Ramos (cell line): ENCODE results near the gene RGL2.

Experiments
- in situ Hi-C: fragments of 300-500 bp; cut with MboI; formaldehyde crosslinking; loops from one replicate; pipeline ENCODE4 v1.14.3; 2022; ENCODE audit warnings: low sequenced_read_pairs; ENCODE audit not compliant: unreplicated experiment

Gene RGL2

GRCh38 chr6:33316603-33317418, 18.1 kb upstream of the RGL2 start:
- in situ Hi-C loops = no loop called here

- in situ Hi-C loops = no loop called here
Measured at GRCh38 chr6:33315793-33316602, 17.3 kb upstream of the RGL2 start.

DNA sequence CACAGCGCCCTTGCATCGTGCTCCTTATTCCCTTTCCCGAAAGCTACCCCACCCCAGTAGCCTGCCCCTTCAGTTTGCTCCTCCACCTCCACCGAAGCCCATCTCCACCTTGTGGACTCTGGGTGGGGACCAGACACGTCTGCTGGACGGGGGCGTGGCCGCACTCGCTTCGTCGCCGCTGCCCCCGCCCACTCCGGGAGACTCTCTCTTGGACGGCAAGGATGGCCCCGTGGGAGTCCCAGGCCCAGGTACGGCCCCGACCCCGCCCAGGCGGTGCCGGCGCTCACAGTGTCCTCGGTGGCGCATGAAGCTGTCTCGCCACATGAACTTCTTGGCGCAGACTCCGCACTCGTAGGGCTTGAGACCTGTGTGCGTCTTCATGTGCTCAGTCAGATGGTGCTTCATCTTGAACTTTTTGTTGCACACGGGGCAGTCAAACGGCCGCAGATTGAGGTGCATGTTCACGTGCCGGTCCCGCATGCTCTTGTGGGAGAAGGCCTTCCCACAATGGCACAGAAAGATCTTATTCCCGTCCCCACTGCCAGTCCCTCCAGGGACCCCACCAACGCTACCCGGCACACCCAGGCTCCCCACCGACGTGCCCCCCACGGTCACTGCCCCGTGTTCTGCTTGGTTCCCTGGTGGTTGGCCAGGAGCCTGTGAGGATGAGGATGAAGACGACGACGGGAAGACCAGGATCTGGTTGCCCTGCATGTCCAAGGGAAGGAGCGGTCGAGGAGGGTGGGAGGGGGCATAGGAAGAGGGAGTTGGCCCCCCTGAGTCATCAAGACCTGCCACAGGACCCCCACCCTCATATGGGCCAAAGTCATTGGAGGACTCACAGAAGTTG, 16.4 kb upstream of the RGL2 start:
- in situ Hi-C loops = no loop called here

- in situ Hi-C loops = no loop called here
Measured at GRCh38 chr6:33314515-33314942, 15.8 kb upstream of the RGL2 start.

DNA sequence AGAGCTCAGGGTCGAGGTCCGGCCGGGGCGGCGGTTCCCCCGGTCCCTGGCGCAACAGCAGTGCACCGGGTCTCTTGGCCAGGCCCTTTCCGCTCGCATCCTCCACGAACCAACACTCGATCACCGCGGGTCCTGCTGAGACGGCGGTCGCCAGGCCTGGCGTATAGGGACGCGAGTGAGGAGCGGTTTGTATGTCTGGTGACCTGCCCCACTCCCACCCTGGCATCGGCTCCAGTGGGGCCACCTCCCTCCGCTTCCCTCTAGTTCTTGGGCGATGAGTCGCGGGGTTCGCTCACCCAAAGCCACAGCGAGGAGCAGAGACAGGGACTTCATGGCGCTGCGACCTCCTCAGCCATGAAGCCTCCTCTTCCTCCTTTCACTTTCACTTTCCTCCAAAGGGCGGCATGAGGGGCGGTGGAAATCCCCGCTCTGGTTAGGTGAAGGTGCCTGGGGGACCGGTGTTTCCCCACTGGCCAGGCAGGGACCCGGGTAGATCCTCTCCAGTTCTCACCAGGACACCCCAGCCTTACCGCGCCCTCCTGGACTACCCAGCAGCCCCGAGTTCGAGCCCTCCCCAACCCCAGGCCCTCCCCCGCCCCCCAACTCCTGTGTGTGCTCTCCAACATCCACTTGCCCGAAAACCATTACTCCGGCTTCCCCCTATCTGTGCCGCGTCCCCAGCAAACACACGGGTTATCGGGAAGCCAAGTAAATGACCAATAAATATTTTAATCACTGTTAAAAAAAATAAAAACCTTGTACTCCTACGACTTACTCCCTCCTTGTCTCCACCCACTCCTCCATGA, 15.2 kb upstream of the RGL2 start, which contains the start of gene TAPBP:
Gene TAPBP (minus strand): TSS at position 370 of the 806 bp plus-strand sequence. CDS start 37 bp downstream, at position 333.
- in situ Hi-C loops = no loop called here

DNA sequence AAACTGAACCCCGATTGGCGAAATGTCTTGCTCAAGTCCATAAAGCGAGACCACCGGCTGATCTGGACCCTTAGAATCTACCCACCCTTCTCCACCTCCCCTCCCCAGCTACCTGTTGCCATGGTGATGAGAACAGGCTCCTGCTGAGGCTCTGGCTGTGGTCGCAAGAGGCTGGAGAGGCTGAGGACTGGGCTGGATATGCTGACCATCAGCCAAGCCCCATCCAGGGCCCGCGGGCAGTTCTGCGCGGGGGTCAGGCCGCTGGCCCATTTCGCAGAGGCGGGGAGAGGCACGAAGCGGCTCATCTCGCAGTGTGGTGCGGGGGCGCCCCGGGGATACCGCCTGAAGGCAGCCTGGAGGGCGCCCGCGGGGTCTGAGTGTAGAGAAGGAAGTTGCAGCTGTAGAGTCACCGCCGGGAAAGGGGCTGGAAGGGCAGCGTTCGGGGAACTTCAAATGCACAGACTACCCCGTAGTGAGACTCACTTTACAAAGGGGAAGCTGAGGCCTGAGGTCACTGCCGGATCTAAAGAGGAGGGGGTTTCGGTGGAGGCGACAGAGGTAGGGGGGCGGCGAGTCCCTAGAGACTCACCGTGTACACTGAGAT, 14.5 kb upstream of the RGL2 start:
- in situ Hi-C loops = no loop called here

- in situ Hi-C loops = no loop called here
Measured at GRCh38 chr6:33312361-33313104, 13.8 kb upstream of the RGL2 start.

DNA sequence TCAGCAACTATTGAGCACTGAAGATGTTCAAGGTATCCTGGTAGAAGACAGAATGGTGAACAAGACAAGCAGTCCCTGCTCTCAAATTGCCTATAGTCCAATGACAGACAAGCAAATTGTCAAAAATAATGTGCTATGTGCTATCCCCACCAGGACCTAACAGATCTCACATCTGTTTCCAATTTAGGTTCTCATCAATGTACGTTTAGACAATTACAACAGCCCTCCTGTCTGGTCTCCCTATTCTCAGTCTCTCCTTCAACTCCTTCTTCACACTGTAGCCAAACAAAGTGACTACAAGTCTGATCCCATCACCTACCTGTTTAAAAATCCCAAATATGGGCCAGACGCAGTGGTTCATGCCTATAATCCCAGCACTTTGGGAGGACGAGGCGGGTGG, 7.6 kb upstream of the RGL2 start:
- in situ Hi-C loops = no loop called here

DNA sequence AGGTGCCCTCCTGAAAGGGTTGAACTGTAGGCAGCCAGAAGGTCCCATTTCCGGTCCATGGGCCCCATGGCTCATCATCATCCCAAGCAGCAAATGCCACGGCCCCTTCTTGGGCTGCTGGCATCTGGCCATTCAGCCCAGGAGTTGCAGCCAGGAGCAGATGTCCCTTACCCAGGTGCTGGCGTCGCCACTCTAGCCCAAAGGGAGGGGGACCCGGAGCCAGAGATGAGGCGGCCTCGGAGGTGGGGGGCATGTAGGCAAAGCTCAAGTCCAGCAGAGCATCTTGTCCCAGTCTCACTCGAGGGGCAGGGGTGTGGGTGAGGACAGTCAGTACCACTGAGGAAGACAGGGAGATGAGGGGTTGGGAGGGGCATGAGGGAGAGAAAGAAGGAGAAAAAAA, 6.3 kb upstream of the RGL2 start:
- in situ Hi-C loops = no loop called here

- in situ Hi-C loops = no loop called here
Measured at GRCh38 chr6:33304216-33304615, 5.5 kb upstream of the RGL2 start.

DNA sequence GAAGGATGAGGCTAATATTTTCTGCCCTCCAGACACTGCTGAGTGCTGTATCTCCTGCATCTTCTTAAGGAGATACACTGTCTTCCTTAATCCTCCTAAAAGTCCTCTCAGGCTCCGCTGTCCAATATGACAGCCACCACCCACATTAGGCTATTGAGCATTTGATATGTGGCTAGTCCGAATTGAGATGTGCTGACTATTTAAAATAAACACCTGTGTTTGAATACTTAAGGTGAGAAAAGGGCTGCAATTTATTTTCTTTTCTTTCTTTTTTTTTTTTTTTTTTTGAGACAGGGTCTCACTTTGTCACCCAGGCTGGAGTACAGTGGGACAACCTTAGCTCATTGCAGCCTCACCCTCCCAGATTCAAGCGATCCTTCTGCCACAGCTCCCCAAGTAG, 3.1 kb upstream of the RGL2 start:
- in situ Hi-C loops = no loop called here

GRCh38 chr6:33299237-33299944, 649 bp upstream of the RGL2 start:
- in situ Hi-C loops = no loop called here

DNA sequence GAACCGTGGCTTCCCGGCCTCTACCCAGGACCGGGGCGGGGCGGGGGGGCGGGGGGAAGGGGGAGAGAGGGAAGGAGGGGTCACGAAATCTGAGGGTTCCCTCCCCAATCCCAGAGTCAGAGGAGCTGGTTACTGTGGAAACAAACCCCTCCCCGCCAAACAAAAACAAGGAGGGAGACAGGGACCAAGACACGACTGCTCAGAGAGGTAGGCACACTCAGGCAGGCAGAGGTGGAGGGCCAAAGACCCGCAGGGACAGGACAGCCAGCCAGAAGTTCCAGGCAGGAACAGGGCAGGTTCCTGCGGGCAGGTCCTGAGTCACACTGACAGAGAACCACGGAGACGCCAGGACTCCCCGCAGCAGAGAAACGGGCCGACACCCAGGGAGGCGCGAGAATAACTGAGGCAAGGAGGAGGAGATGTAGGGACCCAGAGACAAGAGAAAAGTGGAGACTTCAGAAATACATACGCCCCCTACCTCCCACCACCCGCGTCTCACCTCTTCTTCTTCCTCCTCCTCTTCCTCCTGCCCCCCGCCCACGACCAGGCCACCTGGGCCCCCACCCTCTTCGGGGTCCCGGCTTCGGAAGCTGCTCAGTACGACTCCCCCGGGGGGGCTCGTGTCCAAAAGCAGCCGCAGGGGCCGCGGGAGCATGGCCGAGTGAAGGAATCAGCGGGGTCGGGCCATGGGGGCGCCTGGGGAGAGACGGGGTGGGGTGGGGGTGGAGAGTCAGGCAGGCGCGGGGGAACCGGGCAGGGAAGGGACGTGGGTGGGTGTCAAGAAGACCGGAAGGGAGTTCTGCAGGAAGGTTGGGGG, 578 bp downstream of the RGL2 start:
- in situ Hi-C loops = no loop called here

DNA sequence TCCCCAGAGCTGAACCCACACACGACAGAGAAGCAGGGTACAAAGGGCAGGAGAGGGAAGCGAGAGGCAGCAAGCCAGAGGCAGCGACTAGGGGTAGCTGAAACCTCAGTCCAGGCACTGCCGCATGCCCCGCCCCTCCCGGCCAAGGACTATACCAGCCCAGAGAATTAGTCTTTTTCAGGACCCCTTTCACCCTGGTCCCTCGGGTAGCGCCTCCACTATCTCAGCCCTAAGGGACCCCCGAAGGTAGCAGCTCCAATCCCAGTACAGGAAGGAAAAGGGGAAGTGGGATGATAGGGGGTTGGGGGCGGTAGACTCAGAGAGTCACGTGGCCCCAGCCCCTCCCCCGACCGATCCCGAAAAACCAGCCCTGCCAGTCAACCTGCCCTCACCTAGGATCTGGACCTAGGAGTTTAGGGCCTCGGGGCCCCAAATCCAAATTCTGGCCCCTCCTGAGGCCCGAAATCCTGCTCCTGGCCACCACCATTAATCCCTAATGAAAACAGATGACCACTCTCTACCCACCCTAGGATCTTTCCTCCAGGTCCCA, 1.3 kb downstream of the RGL2 start:
- in situ Hi-C loops = no loop called here

DNA sequence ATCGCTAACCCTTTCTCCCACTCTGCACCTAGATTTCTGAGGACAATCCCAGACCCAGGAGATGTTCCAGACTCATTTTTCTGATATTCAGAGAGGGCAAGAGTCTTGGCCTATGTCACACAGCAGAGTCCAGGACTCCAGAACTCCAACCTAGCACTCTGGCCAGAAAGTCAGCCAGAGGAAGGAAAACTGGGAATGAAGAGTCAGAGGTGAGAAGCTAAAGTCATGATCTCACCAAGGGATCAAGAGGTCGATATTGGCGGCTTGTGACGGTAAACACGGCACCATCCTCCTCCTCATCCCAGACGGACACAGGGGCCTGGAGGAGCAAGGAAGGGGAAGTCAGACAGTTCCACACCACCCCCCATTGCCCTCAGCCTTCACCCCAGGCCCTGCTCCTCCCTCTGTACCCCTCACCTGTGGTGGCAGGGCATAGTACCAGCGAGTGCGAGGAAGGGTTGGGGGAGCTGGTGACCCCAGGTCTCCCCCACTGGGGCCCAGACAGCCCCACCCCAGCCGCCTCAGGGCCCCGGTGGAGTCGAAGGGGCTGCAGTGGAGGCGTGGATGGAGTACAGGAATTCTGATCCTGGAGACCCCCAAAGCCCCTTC, 1.8 kb downstream of the RGL2 start:
- in situ Hi-C loops = no loop called here

DNA sequence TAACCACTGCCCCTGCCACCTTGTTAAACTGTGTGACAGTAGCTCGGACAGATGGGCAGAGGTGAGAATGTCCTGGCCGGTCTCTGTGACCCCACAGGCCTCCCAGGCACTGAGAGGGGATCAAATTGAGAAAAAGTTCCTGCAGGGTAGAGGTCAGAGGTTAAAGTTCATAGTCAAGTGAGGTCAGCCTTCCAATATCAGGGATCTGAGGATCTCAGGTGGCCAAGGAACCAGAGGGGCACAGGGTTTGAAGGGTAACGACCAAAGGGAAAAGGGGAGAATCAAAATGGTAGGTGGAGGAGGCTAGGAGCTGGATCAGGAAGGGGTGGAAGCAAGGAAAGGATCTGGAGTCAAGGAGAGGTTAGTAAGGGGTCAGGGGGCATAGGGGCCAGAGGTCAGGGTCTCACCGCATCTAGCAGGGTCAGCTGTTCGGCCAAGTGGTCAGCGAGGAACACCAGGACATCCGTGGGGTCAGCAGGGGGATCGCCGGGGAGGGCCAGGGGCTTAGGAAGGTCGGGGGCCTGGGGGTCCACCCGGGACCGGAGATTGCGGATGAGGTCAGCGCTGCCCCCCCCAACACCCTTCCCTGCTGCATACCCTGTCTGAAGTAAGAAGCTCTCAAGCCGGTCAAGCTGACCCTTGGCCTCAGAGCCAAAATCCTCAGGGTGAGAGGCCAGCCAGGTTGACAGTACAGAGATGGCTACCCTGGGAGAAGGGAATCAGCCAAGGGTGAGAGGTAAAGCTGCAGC, 2.9 kb downstream of the RGL2 start:
- in situ Hi-C loops = no loop called here
